Naive thymus-derived CD8-positive, alpha-beta T cell (primary cell): Measurements from ENCODE around the gene DLG2. TPM values are rescaled to one million over a fixed set of nuclear protein-coding genes. Genes with fewer than 3 reads are reported as not detected.

Source experiments
- ATAC-seq, 2 donors: fragments of 150-1000 bp; cut with Tn5 transposase in 1 of 2; sonication (Bioruptor Pico), chemical (Tn5 transposase) in 1 of 2; 1 replicate in 1 of 2; 2 replicates in 1 of 2; pipeline ENCODE4 v1.10.0; 2021; ENCODE audit warnings: mild to moderate bottlenecking in 2 of 2, moderate library complexity in 2 of 2
- POLR2A ChIA-PET: fragments of 350-600 bp; sonication (Branson Sonifier 250); formaldehyde crosslinking; loops from one replicate; lab custom pipeline; 2021; ENCODE audit warnings: antibody characterized with exemption; lab: Charles Lee
- DNase-seq, 10 donors: peaks; one replicate each; pipeline versions ENCODE4 v3.0.0 to v3.0.0-alpha.2; 2020 to 2022
- H3K27ac Mint-ChIP-seq, 10 donors: one replicate each; pipeline ENCODE4 v1.8.0; 2020 to 2022; ENCODE audit warnings: mild to moderate bottlenecking in 10 of 10, mixed read lengths in 10 of 10, moderate library complexity in 4 of 10, inconsistent platforms in 1 of 10
- H3K27me3 Mint-ChIP-seq, 5 donors: one replicate each; pipeline ENCODE4 v1.8.0; 2021 to 2022; ENCODE audit warnings: mixed read lengths in 5 of 5
- H3K36me3 Mint-ChIP-seq, 3 donors: one replicate each; pipeline ENCODE4 v1.8.0; 2020 to 2022; ENCODE audit warnings: mixed read lengths in 3 of 3, mild to moderate bottlenecking in 2 of 3, inconsistent platforms in 1 of 3
- H3K4me1 Mint-ChIP-seq, 4 donors: one replicate each; pipeline ENCODE4 v1.8.0; 2021 to 2022; ENCODE audit warnings: mixed read lengths in 4 of 4
- H3K4me3 Mint-ChIP-seq, 10 donors: one replicate each; pipeline ENCODE4 v1.8.0; 2020 to 2022; ENCODE audit warnings: mild to moderate bottlenecking in 10 of 10, mixed read lengths in 10 of 10, moderate library complexity in 6 of 10, inconsistent platforms in 1 of 10
- H3K9me3 Mint-ChIP-seq, 9 donors: one replicate each; pipeline ENCODE4 v1.8.0; 2020 to 2022; ENCODE audit warnings: mixed read lengths in 9 of 9, mild to moderate bottlenecking in 3 of 9, inconsistent platforms in 1 of 9, moderate library complexity in 1 of 9
- polyA plus RNA-seq, 3 donors: library from polyadenylated mRNA; unstranded; fragments of 300-500 nt; fragmentation: Illumina TruSeq; gene quantifications; one replicate each; pipeline ENCODE4 v1.2.3, GENCODE V29; 2021
- total RNA-seq, 8 experiments: library from RNA in 2 of 8; stranded (reverse) in 2 of 8; gene quantifications; one replicate each; pipeline ENCODE4 v1.2.3 and lab custom pipeline; 2021 to 2026

Gene DLG2
- total and polyA plus RNA-seq, 5 experiments from 2014 or later = 0.86 to 6.2 (median 2.5) TPM

- Mint-ChIP-seq H3K4me3 (no peak overlapping the region), H3K36me3 (peaks cover 0 to 5% (median 4%) of the 10 kb centered on the region in 3 donors), H3K4me1 (no peaks in the 10 kb centered on the region), H3K9me3 (peaks cover 0 to 31% (median 5%) of the 10 kb centered on the region in 9 donors), H3K27me3 (peaks cover 0 to 7% (median 0%) of the 10 kb centered on the region in 5 donors), H3K27ac (no peak overlapping the region)
- DNase-seq (no peak), ATAC-seq (no peak)
- POLR2A ChIA-PET = no interaction called here
Measured at GRCh38 chr11:84685976-84686375, 941.2 kb downstream of the DLG2 start.

- no peak overlapping the region for H3K27ac Mint-ChIP-seq
Measured at GRCh38 chr11:84685149-84685548, 942.0 kb downstream of the DLG2 start.

GRCh38 chr11:84681456-84681855 lies 945.7 kb downstream of the DLG2 start:
- no peaks in the 10 kb centered on the region for H3K4me1 Mint-ChIP-seq
- H3K4me3 Mint-ChIP-seq = no peak overlapping the region
- DNase-seq = no peak
- POLR2A ChIA-PET = no interaction called here
- peaks cover 0 to 5% (median 4%) of the 10 kb centered on the region in 3 donors for H3K36me3 Mint-ChIP-seq
- H3K27me3 Mint-ChIP-seq = peaks cover 0 to 8% (median 0%) of the 10 kb centered on the region in 5 donors
- ATAC-seq = no peak
- H3K27ac Mint-ChIP-seq = no peak overlapping the region
- H3K9me3 Mint-ChIP-seq = peaks cover 0 to 24% (median 5%) of the 10 kb centered on the region in 9 donors

More at GRCh38 chr11:84685149-84685548, 942.0 kb downstream of the DLG2 start:
- no peak overlapping the region for H3K4me3 Mint-ChIP-seq
- no peak for DNase-seq
- peaks cover 0 to 31% (median 5%) of the 10 kb centered on the region in 9 donors for H3K9me3 Mint-ChIP-seq
- ATAC-seq = no peak
- POLR2A ChIA-PET = no interaction called here
- H3K4me1 Mint-ChIP-seq = no peaks in the 10 kb centered on the region
- H3K36me3 Mint-ChIP-seq = peaks cover 0 to 5% (median 4%) of the 10 kb centered on the region in 3 donors
- H3K27me3 Mint-ChIP-seq = peaks cover 0 to 8% (median 0%) of the 10 kb centered on the region in 5 donors

GRCh38 chr11:84675396-84676025 lies 951.6 kb downstream of the DLG2 start:
- no peaks in the 10 kb centered on the region for H3K4me1 Mint-ChIP-seq
- H3K9me3 Mint-ChIP-seq = peaks cover 0 to 45% (median 7%) of the 10 kb centered on the region in 9 donors
- H3K4me3 Mint-ChIP-seq = no peak overlapping the region
- no peak overlapping the region for H3K27ac Mint-ChIP-seq
- DNase-seq (no peak), ATAC-seq (no peak)
- H3K27me3 Mint-ChIP-seq = peaks cover 0 to 8% (median 0%) of the 10 kb centered on the region in 5 donors
- POLR2A ChIA-PET = no interaction called here
- peaks cover 0 to 3% (median 0%) of the 10 kb centered on the region in 3 donors for H3K36me3 Mint-ChIP-seq

- Mint-ChIP-seq H3K4me1 (no peaks in the 10 kb centered on the region), H3K36me3 (peaks cover 0 to 16% (median 3%) of the 10 kb centered on the region in 3 donors), H3K4me3 (no peak overlapping the region), H3K27me3 (peaks cover 0 to 6% (median 0%) of the 10 kb centered on the region in 5 donors), H3K9me3 (peaks cover 0 to 51% (median 13%) of the 10 kb centered on the region in 9 donors), H3K27ac (no peak overlapping the region)
- ATAC-seq (no peak), DNase-seq (no peak)
- POLR2A ChIA-PET = no interaction called here
Measured at GRCh38 chr11:84673753-84674152, 953.4 kb downstream of the DLG2 start.

- Mint-ChIP-seq H3K27ac (no peak overlapping the region), H3K4me3 (no peak overlapping the region), H3K9me3 (peaks cover 0 to 49% (median 18%) of the 10 kb centered on the region in 9 donors), H3K36me3 (peaks cover 0 to 18% (median 3%) of the 10 kb centered on the region in 3 donors), H3K4me1 (no peaks in the 10 kb centered on the region), H3K27me3 (peaks cover 0 to 6% (median 0%) of the 10 kb centered on the region in 5 donors)
- ATAC-seq = no peak
- POLR2A ChIA-PET = no interaction called here
- DNase-seq = no peak
Measured at GRCh38 chr11:84671325-84671999, 955.7 kb downstream of the DLG2 start.

GRCh38 chr11:84663731-84664130 lies 963.4 kb downstream of the DLG2 start:
- peaks cover 0 to 2% (median 0%) of the 10 kb centered on the region in 3 donors for H3K36me3 Mint-ChIP-seq
- peaks cover 0 to 32% (median 16%) of the 10 kb centered on the region in 9 donors for H3K9me3 Mint-ChIP-seq
- ATAC-seq = no peak
- no peaks in the 10 kb centered on the region for H3K4me1 Mint-ChIP-seq
- POLR2A ChIA-PET = no interaction called here
- no peak for DNase-seq
- H3K4me3 Mint-ChIP-seq = no peak overlapping the region
- no peaks in the 10 kb centered on the region for H3K27me3 Mint-ChIP-seq
- no peak overlapping the region for H3K27ac Mint-ChIP-seq

- ATAC-seq = no peak
- no peak overlapping the region for H3K4me3 Mint-ChIP-seq
- no peak for DNase-seq
- peaks cover 0 to 4% (median 0%) of the 10 kb centered on the region in 3 donors for H3K36me3 Mint-ChIP-seq
- H3K27me3 Mint-ChIP-seq = no peaks in the 10 kb centered on the region
- POLR2A ChIA-PET = no interaction called here
- no peaks in the 10 kb centered on the region for H3K4me1 Mint-ChIP-seq
- peaks cover 5 to 41% (median 25%) of the 10 kb centered on the region in 9 donors for H3K9me3 Mint-ChIP-seq
- no peak overlapping the region for H3K27ac Mint-ChIP-seq
Measured at GRCh38 chr11:84660257-84660977, 966.7 kb downstream of the DLG2 start.

GRCh38 chr11:84655712-84656111 lies 971.4 kb downstream of the DLG2 start:
- no peaks in the 10 kb centered on the region for H3K4me1 Mint-ChIP-seq

GRCh38 chr11:84648471-84648870 lies 978.7 kb downstream of the DLG2 start:
- POLR2A ChIA-PET = no interaction called here
- DNase-seq (no peak), ATAC-seq (no peak)
- H3K4me1 Mint-ChIP-seq = no peaks in the 10 kb centered on the region
- no peaks in the 10 kb centered on the region for H3K27me3 Mint-ChIP-seq
- no peak overlapping the region for H3K27ac Mint-ChIP-seq
- H3K4me3 Mint-ChIP-seq = no peak overlapping the region
- peaks cover 0 to 8% (median 0%) of the 10 kb centered on the region in 3 donors for H3K36me3 Mint-ChIP-seq
- peaks cover 0 to 47% (median 11%) of the 10 kb centered on the region in 9 donors for H3K9me3 Mint-ChIP-seq

More at GRCh38 chr11:84655712-84656111, 971.4 kb downstream of the DLG2 start:
- Mint-ChIP-seq H3K27ac (no peak overlapping the region), H3K36me3 (peaks cover 0 to 18% (median 0%) of the 10 kb centered on the region in 3 donors), H3K4me3 (no peak overlapping the region), H3K9me3 (peaks cover 9 to 80% (median 26%) of the 10 kb centered on the region in 9 donors), H3K27me3 (no peaks in the 10 kb centered on the region)
- ATAC-seq = no peak
- POLR2A ChIA-PET = no interaction called here
- DNase-seq = no peak

GRCh38 chr11:84645988-84646694 lies 981.0 kb downstream of the DLG2 start:
- DNase-seq = no peak
- no peak overlapping the region for H3K27ac Mint-ChIP-seq
- no peaks in the 10 kb centered on the region for H3K4me1 Mint-ChIP-seq
- no peaks in the 10 kb centered on the region for H3K36me3 Mint-ChIP-seq
- H3K27me3 Mint-ChIP-seq = no peaks in the 10 kb centered on the region
- no peak for ATAC-seq
- no peak overlapping the region for H3K4me3 Mint-ChIP-seq
- H3K9me3 Mint-ChIP-seq = peaks cover 0 to 30% (median 7%) of the 10 kb centered on the region in 9 donors
- POLR2A ChIA-PET = no interaction called here

- ATAC-seq = no peak
- no peaks in the 10 kb centered on the region for H3K36me3 Mint-ChIP-seq
- peaks cover 0 to 3% (median 0%) of the 10 kb centered on the region in 5 donors for H3K27me3 Mint-ChIP-seq
- H3K4me3 Mint-ChIP-seq = no peak overlapping the region
- peaks cover 0 to 9% (median 3%) of the 10 kb centered on the region in 9 donors for H3K9me3 Mint-ChIP-seq
- no peaks in the 10 kb centered on the region for H3K4me1 Mint-ChIP-seq
- no peak for DNase-seq
- no peak overlapping the region for H3K27ac Mint-ChIP-seq
- POLR2A ChIA-PET = no interaction called here
Measured at GRCh38 chr11:84642500-84642899, 984.6 kb downstream of the DLG2 start.
